NAMALWA (cell line): ENCODE results near the gene ARL13B.
A peak's percentile ranks its signal among the peaks of the same experiment; 100 is the strongest.
"Not testable (repeated sequence)": the region's sequence is repeated elsewhere in the genome, so short reads cannot be mapped to it uniquely, and the experiment has no call there.

ENCODE experiments used
- DNase-seq: peaks from one replicate; pipeline ENCODE4 v3.0.0-alpha.2; 2015; ENCODE audit warnings: low spot score

ARL13B gene

DNA sequence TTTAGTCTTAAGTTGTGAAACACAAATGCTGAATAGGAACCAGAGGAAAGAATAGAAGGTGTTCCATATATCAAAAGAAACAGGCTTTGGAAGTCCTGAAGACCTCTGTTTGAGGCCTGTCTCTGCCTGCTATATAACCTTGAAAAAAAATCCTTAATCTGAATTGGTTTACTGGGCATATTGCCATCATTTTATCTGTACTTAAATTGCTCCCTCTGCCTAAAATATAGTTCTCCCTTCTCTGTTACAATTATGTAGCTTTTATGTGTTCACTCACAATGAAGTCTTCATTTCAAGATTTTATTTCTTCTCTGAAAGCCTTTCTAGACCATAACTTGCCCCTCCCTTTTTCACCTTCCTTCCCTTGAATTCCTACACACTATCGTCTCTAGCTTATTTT, 21.2 kb downstream of the ARL13B start:
- no peak for DNase-seq

DNA sequence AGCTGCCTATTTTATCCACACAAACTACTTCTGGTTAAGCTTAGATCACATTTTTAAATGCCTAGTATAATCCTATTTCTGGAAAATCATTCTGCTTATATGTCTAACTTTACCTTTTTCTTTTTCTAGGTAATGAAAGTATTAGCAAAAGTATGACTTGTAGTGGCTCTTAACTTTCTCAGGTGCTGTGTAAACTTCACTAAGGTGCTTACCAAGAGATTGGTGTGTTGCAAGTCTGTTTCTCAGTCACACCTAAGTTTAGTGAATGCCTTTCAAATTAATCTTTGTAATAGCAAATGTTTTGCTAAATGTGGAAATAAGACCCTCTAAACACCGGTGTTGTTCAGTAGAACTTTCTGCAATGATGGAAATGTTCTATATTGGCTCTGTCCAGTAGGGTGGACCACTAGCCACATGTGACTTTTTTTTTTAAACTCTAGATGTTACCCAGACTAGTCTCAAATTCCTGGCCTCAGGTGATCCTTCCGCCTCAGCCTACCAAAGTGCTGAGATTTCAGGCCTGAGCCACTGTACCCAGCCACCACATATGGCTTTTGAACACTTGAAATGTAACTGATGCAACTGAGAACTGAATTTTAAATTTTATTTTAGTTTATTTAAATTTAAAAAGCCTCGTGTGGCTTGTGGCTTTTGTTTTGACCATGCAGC, 22.0 kb downstream of the ARL13B start:
- DNase-seq: no peak

DNA sequence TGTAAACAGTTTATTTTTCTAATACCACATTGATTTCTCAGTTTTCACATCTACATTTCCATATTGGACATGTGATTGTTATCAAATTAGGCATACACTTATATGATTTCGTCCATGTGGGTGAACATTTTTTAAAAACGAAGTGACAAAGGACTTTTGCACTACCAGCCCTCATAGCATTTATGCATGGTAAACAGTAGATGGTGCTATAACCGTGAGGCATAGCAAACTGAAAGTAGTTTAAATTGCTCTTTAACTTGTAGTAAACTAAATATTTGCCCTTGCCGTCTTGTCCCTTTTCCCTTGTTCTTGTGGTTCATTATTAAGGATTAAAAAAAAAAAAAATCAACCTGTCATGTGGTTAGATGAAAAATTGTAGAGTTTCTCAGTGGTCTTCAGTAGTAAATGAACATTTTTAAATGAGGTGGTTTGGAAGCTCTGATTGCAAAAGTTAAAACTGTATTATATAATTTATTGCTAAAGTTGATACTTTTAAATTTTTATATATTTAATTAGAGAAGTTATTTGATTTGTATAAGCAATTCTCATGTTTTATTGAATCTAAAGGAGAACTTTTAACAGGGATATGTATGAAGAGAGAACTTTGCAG, 24.5 kb downstream of the ARL13B start:
- DNase-seq: peak; percentile 72

DNA sequence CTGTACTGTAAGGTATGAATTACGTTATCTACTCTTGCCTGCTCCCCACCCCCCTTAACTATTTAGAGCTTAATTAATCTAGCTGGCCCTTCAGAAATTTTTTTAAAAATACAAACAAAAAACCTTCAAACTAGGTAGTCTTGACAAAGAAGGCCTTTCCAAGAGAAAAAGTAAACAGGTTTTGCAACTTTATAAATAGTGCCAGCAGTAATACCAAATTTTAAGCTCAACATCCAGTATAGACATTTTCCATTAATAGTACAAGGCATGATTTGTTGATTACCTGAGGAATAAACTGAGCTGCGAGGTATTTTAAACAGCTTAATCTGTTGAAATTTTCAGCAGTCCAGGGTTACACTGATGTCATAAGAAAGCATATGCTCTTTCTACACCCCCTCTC, 28.3 kb downstream of the ARL13B start:
- DNase-seq: no peak

DNA sequence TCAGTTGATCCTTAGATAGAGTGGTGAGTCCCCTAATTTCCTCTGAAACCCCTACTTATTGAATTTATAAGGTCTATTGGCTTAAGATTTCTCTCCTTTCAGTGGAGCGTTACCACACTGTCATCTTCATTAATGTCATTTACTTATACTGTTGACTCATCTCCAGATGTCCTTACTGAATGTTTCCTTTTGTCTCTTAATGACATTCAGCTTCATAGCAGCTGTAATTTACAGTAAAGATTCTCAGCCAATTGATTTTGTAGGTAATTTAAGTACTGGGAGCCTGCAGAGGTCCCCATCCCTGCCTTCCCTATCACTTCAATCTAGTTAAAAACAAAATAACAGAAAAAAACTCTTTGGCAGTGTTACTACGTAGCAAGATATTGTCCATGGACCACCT, 29.7 kb downstream of the ARL13B start:
- no peak for DNase-seq

DNA sequence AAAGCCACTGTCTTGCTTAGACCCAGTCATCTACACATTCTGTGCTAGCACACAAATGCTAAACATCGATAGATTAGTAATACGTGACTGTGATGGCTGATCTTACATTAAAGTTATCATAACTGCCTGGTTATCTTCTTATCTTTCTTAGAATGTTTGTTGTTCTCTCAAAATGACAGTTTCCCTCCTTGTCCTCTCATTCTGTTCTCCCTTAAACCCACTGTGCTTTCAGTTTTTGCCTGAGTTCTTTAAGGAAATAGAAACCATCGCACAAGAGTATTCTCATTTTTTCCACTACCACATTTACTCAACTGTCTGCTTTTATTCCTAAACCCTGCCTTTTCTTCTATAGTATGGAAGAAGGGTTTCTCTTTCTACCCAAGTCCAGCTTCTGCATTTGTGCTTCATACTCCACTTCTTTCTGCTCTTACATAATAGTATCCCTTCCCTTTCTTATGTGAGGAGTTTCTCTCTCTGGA, 31.3 kb downstream of the ARL13B start:
- DNase-seq: no peak

DNA sequence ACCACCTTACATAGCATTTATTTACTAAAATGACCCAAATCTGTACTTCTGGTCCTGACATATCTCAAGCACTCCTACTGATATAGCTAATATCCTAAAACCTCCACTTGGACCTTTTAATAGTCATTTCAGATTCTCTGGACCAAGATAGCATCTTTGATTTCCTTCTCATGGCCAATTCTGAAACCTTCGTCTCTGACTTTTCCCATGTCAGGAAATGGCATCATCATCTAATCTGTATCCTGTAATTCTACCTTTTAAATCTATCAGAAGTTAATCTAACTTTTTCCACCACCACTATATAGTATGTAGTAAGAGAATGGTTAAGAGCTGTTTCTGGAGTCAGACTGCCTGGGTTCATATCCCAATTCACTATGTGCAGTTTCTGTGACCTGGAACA, 32.2 kb downstream of the ARL13B start:
- no peak for DNase-seq

DNA sequence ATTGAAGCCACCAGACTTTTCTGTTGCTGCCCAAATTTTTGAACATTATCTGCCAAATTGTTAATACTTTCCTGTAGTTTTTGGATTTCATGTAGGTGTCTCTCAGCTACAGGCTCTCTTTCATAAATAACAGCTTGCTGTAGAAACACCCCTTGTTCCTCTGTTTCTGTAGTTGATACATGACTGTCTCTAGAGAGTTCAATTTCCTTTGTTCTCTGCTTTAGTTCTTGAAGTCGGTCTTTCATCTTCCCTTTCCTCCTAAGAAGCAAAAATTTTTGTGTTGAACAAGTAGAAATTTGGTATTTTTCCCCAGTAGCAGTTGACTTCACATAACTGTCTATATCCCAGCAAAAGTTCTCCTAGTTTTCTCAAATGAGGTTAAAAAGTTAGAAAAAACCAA, 35.1 kb downstream of the ARL13B start:
- DNase-seq: no peak

DNA sequence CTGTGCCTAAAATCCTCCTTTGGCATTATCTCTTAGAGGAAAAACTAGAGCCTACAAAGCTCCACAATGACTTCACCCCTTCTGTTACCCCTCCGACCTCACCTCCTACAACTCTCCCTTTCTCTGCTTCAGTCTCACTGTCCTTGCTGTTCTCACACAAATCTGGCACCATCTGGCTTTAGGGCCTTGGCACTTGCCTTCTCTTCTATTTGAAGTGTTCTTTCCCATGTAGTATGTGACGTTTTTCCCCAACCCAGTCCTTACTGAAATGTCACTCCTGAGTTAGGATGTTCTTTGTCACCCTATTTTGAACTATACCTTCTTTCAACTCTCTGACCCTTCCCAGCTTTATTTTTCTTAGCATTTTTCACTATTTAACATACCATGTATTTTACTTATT, 39.7 kb downstream of the ARL13B start:
- DNase-seq: no peak

DNA sequence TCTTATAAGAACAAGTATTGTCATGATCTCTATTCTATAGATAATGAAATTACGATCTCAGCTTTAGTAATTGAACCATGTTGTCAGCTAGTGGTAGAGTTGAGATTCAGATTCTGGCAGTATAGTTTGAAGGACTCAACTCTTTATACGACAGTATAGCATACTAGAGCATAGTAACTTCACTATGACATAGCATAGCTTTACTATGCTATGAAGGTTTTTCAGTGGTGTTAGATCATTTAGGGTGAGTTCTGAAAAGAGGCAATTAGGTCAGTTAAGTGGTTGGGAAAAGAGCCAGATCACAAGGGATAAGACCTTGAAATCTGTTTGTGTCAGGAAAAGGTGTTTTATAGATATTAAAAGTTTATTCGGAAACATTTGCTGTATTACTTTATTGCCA, 40.3 kb downstream of the ARL13B start:
- DNase-seq: no peak

DNA sequence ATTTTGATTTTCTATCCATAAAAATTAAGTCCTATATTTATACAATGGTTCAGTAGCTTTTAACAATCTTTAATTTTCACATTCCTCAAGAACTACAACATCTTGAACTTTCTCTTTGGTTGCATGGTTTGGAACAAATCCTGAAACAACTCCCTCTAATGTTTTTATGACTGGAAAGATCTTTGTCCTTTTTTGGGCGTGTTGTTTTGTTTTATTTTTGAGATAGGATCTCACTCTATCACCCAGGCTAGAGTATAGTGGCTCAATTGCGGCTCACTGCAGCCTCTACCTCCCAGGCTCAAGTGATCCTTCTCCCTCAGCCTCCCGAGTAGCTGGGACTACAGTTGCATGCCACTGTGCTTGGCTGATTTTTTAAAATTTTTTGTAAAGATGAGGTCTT, 44.4 kb downstream of the ARL13B start:
- DNase-seq: no peak

DNA sequence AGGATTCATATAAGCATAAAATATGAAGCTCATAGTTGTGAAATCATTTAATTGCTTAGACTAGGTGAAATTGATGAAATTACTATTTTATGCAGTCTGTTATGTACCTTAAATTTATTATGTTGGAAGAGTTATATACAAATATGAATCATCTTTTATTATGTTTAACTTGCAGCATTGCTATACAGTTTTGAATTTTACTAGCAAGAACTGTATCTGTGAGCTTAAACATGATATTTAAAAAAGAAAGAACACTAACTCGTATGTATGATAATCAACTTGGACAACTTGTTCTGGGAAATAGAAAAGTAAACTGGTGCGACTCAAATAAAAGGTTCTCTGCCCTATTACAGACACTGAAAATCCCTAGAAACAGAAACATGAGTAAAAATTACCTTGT, 46.7 kb downstream of the ARL13B start:
- DNase-seq: no peak

DNA sequence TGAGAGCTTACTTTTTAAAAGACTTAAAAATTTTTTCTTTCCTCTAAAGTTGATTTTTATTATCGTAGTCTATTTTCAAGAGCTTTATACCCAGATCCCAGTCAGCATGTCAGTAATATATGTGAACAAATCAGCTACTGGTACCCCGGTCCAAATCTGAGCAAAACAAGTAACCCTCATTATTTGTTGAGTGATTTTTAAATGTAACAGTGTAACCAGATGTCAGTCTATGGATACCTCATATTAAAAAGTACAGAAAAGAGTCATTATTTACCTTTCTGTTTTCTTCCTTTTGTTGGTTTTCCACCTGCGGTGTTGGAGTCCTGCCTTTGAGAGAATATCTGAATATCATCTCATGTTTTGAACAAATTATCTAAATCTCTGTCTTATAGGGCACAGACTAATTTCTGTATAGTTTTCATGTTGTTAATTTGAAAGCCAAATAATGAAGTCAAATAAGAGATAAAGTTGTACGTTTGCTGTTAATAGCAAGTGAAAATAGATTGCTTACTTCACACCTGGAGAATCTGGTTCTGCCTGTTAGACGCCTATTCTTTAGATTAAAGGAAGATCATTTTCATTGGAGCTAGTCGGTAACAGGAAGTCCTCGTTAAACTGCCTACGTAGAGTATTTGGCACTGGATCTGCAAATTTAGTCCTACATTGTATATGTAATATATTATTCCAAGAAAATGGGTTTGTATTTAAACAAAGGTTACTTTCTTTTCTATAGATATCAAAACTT, 48.3 kb downstream of the ARL13B start, which contains the start of gene STX19:
Gene STX19 (minus strand): TSS at position 505 of the 745 bp plus-strand sequence. CDS start 13,328 bp downstream, outside the sequence.
- no peak for DNase-seq

DNA sequence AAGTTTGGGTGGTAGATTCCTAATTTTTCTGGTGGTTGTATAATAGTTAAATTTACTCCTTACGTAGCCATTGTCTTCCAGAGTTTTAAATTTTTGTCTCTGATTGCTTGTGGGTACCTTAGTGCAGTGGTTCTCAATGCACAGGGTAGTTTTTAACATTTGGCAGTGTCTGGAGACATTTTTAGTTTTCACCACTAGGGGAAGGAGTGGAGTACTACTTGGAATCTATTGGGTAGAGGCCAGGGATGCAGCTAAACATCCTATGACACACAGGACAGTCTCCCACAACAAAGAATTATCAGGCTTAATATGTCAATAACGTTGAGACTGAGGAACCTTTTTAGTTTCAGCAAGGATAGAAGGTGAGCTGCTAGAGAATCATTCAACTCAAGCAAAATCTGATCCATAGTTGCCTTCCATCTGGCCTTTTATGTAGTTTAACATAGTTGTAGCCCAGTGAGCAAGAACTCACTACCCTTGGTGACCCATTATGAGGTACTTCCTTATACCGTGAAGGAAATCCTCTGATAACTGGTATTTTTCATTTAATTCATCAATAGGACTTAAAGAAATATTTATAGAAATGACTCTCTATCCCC, 57.1 kb downstream of the ARL13B start:
- DNase-seq: peak; percentile 48

DNA sequence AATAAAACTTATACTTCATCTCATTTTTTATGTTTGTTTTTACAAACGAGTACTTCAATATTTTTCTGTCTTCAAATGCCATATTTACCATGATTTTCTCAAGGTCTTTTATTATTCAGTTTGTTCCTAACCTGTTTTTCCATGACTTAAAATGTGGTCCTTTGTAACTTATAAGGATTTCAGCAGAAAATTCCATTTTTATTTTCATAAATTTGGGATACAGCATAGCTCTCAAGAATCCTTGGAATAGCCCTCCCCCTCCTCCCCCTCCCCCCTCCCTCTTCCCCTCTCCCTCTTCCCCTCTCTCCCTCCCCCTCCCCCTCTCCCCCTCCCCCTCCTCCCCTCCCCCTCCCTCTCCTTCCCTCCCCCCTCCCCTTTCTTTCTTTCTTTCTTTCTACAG, 63.3 kb downstream of the ARL13B start:
- peak; percentile 12 for DNase-seq

DNA sequence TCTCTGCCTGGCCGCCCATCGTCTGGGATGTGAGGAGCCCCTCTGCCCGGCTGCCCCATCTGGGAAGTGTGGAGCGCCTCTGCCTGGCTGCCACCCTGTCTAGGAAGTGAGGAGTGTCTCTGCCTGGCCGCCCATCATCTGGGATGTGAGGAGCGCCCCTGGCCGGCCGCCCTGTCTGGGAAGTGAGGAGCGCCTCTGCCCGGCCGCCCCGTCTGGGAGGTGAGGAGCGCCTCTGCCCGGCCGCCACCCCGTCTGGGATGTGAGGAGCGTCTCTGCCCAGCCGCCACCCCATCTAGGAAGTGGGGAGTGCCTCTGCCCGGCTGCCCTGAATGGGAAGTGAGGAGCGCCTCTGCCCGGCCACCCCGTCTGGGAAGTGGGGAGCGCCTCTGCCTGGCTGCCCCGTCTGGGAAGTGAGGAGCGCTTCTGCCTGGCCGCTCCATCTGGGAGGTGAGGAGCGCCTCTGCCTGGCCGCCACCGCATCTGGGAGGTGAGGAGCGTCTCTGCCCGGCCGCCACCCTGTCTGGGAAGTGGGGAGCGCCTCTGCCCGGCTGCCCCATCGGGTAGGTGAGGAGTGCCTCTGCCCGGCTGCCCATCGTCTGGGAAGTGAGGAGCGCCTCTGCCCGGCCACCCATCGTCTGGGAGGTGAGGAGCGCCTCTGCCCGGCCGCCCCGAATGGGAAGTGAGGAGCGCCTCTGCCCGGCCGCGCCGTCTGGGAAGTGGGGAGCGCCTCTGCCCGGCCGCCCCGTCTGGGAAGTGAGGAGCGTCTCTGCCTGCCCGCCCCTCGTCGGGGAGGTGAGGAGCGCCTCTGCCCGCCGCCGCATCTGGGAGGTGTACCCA, 64.4 kb downstream of the ARL13B start:
- DNase-seq: not testable (repeated sequence)

DNA sequence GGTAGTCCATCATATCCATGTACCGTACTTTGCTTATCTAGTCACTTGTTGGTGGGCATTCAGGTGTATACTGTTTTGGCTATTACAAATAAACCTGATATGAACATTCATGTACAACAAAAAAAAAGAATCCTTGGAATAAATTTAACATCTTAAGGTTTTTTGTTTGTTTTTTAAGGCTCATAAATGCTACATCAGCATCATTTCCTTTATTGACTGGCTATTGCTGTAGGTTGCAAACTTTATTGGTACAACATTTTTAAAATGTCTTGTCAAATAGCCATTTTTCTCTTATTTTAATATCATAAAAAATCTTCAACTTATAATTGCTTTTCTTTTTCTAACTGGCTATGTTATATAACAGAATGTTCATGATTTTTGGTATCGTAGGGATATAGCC, 66.6 kb downstream of the ARL13B start:
- DNase-seq: no peak

DNA sequence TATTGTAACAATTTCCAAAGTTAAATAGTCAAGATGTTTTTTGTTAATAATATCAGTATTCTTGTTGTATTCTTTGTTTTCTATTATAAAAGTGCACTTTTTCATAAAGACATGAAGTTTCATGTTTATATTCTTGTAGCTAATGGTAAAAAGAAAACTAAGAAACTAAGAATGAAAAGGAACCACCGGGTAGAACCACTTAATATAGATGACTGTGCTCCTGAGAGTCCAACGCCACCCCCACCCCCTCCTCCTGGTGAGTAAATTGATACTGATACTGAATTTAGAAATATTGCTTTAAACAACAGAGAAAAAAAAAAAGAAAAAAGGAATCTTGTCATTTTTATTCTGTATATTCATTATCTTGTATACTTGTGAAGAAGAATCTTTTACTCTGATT, 69.3 kb downstream of the ARL13B start:
- DNase-seq: no peak

DNA sequence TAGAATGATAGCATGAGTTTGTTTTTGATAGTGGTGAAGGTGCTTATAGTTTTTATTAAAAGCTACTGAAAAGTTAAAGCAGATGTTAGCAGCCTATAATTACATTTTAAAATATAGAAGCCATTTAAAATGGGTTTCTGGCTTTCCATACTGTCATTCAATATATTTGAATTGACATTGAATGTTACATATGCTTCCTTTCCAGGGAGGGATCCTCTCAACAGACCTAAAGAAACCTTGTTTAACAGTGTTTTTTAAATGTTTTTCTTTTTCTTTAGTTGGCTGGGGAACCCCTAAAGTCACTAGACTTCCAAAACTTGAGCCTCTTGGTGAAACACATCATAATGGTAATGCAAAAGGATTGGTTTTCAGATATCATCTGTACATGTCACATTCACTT, 70.6 kb downstream of the ARL13B start:
- no peak for DNase-seq

DNA sequence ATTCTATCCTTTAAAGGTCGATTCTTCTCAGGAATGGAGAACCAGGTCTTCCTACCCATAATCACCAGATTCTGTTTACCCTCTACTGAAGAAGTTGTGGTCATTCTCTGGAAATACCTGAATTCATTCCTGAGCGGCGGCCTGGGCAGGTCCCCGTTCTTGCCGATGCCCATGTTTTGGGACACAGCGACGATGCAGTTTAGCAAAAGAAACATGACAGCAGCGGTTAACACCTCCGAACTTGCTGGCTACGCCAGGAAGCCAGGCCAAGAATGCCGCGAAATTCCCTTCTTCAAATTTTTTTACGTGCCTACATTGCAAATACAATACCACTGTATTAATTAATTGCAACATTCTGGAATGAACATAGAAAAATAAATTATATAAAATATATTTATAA, 81.3 kb downstream of the ARL13B start:
- no peak for DNase-seq

DNA sequence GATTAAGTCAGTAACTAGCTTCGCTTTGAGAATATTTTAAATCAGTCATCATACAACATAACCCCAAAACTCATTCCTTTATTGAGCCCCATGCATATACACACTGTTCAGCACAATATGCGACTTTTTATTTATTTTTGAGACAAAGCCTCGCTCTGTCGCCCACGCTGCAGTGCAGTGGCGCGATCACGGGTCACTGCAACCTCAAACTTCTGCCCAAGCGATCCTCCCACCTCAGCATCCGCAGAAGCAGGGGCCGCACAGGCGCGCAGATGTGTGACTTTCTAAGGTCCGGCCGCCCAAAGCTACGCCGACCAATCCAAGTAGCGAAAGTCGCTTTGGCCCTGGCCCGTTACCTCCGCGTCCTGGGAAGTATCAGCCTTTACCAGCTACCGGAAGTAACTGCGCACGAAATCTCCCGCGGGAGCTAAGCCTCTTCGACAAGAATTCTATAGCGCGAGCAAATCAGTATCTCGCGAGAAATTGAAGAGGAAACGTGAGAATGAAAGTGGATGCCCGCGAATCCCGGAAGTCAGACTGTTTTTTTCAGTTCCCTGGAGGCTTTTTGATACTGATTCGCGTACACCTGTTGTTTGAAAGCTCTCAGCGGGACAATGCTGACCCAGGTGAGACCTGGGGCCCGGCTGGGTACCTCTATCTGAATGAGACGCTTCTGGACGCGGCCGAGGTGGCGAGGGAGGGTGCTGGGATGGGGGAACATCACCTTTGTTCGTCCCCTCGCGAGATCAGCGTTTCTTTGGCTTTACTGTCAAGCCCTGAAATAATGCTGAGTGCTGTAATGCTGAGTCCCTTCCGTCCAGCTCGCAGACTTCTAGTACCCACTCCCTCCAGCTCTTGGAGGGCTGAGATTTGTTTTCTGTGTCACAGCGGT, 82.8 kb downstream of the ARL13B start, which contains the start of the genes DHFR2 and NSUN3:
Gene DHFR2 (minus strand): TSS at position 404 of the 892 bp plus-strand sequence. CDS start 1,405 bp downstream, outside the sequence.
Gene NSUN3 (plus strand): TSS at position 549 of the 892 bp plus-strand sequence. CDS start 66 bp downstream, at position 615.
- DNase-seq: peak; percentile 99
